HEK293T (cell line): ENCODE data around the gene PREX1.

Experiments
- FOXA1 ChIP-seq: fragments of 450-650 bp; IDR thresholded peaks from 2 replicates; pipeline ENCODE4 v1.6.1; 2016; ENCODE audit warnings: mild to moderate bottlenecking
- FOXK2 ChIP-seq: fragments of 450-650 bp; IDR thresholded peaks from 2 replicates; pipeline ENCODE4 v1.6.1; 2016; ENCODE audit warnings: mild to moderate bottlenecking
- HDGF ChIP-seq: fragments of 450-650 bp; IDR thresholded peaks from 2 replicates; pipeline ENCODE4 v1.6.1; 2017; ENCODE audit warnings: antibody characterized with exemption, borderline replicate concordance
- L3MBTL2 ChIP-seq: fragments of 450-650 bp; conservative IDR thresholded peaks from 2 replicates; pipeline ENCODE4 v1.6.1; 2016; ENCODE audit warnings: mild to moderate bottlenecking
- NFRKB ChIP-seq: fragments of 450-650 bp; IDR thresholded peaks from 2 replicates; pipeline ENCODE4 v1.6.1; 2016; ENCODE audit warnings: mild to moderate bottlenecking, moderate library complexity
- SP1 ChIP-seq: fragments of 450-650 bp; IDR thresholded peaks from 2 replicates; pipeline ENCODE4 v1.6.1; 2017
- SUZ12 ChIP-seq: fragments of 450-650 bp; IDR thresholded peaks from 2 replicates; pipeline ENCODE4 v1.6.1; 2016; ENCODE audit warnings: mild to moderate bottlenecking
- ZNF384 ChIP-seq: fragments of 450-650 bp; IDR thresholded peaks from 2 replicates; pipeline ENCODE4 v1.6.1; 2016

DNA sequence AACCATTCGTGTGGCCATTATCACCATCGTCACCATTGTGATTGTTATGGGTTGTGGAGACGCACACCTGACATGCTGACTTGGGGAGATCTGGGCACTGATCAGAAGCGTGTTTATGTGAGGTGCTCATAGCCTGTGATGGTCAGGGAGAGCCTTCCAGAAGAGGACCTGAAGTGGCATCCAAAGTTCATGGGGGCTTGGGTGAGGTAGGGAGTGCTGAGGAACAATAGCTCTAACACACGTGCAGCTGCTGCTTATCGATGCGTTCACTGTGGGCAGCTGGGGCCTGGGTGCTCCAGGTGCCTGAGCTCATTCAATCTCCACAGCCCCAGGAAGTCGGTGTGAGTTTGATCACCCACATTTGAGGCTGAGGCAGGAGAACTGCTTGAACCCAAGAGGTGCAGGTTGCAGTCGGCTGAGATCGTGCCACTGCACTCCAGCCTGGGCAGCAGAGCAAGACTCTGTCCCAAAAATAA lies 227.3 kb downstream of the PREX1 start:
- TF ChIP-seq ZNF384 (no peak), NFRKB (no peak), SUZ12 (no peak), FOXA1 (no peak), FOXK2 (no peak), SP1 (no peak), L3MBTL2 (no peak), HDGF (no peak)
